ENCODE measurements around the gene TFCP2L1.

GRCh38 chr2:121283670-121284462, 1.1 kb downstream of the TFCP2L1 start:
- TF ChIP-seq POLR2A (IDR thresholded peaks at IDR 0.05) (no peak), CTCF (IDR thresholded peaks at IDR 0.05 in 8 of 11, conservative IDR thresholded peaks at IDR 0.05 in 3 of 11) (no peak), POLR2AphosphoS5 (IDR thresholded peaks at IDR 0.05) (no peak)

Measured in spleen (tissue), 7 donors.